ENCODE data around the gene PCBP3.

GRCh38 chr21:45969921-45970673 is 326.6 kb downstream of the PCBP3 start:
- TF ChIP-seq CTCF (IDR thresholded peaks at IDR 0.05), result no peak
- TF ChIP-seq ZFX (IDR thresholded peaks at IDR 0.05; ENCODE audit: borderline replicate concordance), result no peak

Data from 22Rv1 (cell line).